GM21423 (cell line): ENCODE measurements around the gene OR10J1.

Source experiments
- ATAC-seq: cut with Tn5 transposase; IDR thresholded peaks from one replicate; pipeline ENCODE4 v1.9.1; 2021; ENCODE audit warnings: mild to moderate bottlenecking, moderate library complexity; ENCODE audit not compliant: unreplicated experiment

OR10J1 gene

DNA sequence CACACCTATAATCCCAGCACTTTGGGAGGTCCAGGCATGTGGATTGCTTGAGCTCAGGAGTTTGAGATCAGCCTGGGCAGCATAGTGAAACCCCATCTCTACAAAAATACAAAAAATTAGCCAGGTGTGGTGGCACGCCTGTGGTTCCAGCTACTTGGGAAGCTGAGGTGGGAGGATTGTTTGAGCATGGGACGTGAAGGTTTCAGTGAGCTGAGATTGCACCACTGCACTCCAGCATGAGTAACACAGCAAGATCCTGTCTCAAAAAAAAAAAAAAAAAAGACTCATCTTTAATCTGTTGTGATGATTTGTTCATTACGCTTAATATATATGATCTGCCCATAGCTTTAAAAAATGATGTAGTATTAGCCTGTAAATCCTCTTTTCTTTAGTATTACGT lies 44.0 kb downstream of the OR10J1 start:
- ATAC-seq = no peak
